ENCODE measurements around the gene ZNF264.

DNA sequence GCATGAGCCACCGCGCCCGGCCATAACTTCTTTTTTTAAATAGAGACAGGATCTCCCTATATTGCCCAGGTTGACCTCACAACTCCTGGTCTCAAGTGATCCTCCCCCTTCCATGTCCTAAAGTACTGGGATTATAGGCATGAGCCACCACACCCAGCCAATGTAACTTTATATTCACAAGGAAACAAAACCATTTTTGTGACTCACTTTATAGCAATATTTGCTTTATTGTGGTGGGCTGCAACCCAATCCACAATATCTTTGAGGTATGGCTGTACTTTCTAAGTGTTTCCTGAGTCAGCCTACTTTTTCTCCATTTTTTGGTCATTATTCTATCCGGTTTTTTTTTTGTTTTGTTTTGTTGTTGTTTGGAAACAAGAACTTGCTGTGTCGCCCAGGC lies 38.4 kb upstream of the ZNF264 start:
- TF ChIP-seq SUZ12 (IDR thresholded peaks at IDR 0.05) (no peak), ARNT (IDR thresholded peaks at IDR 0.05) (no peak), FOXA1 (IDR thresholded peaks at IDR 0.05) (no peak), L3MBTL2 (conservative IDR thresholded peaks at IDR 0.05) (no peak), CTBP1 (IDR thresholded peaks at IDR 0.05; ENCODE audit: borderline replicate concordance) (no peak), SP1 (IDR thresholded peaks at IDR 0.05) (no peak), ZNF384 (IDR thresholded peaks at IDR 0.05) (no peak), BHLHE40 (IDR thresholded peaks at IDR 0.05; ENCODE audit: borderline replicate concordance) (no peak), TARDBP (IDR thresholded peaks at IDR 0.05) (no peak)
